Stimulated activated CD4-positive, alpha-beta T cell treated with anti-CD3 and anti-CD28 coated beads, Interleukin-4, amount 100 ng/mL, for 1 hour (primary cell): ENCODE results near the gene VGLL4.
A peak's percentile ranks its signal among the peaks of the same experiment; 100 is the strongest.
"Not testable (repeated sequence)": the region's sequence is repeated elsewhere in the genome, so short reads cannot be mapped to it uniquely, and the experiment has no call there.

Source experiments
- DNase-seq: peaks from one replicate; pipeline ENCODE4 v3.0.0-alpha.2; 2020

The VGLL4 gene, protein sequence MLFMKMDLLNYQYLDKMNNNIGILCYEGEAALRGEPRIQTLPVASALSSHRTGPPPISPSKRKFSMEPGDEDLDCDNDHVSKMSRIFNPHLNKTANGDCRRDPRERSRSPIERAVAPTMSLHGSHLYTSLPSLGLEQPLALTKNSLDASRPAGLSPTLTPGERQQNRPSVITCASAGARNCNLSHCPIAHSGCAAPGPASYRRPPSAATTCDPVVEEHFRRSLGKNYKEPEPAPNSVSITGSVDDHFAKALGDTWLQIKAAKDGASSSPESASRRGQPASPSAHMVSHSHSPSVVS

DNA sequence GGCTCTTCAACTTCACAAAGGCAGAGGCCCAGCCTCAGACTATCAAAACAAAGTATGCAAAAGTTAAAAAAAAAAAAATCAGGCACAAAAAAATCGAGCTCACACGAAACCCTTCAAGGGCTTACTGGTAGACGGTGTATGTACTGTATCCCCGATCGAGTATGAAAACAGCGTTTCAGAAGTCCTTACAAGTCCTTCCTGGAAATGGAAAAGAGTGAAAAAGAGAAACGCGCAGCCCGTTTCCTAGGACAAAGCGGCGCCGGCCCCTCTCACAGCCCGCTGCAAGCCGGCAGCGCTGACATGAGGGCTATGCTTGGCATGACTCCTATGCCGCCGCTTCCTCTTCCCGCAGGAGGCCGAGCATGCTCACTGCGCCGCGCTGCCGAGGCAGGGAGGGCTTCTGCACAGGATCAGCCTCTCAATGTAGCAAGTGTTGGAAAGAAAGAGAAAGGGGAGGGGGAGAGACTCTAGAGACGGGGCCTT lies at the start of gene VGLL4:
Gene VGLL4, minus strand, starts transcription at position 311 of the 483 bp plus-strand sequence. CDS start 397 bp downstream, outside the sequence.
- peak; percentile 75 for DNase-seq

DNA sequence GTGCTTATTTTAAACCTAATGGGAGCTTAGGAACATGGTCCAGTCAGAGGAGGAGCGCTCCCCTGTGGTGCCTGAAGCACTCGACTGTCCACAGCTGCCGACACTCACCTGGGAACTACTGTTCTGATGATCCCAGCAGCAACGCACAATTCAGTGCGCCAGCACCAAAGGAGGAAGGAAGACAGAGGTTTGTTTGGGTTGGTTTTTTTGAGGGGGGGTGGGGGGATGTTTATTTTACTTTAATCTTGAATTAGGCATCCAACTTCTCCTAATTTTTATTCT lies 48.8 kb upstream of the VGLL4 start:
- DNase-seq: no peak

DNA sequence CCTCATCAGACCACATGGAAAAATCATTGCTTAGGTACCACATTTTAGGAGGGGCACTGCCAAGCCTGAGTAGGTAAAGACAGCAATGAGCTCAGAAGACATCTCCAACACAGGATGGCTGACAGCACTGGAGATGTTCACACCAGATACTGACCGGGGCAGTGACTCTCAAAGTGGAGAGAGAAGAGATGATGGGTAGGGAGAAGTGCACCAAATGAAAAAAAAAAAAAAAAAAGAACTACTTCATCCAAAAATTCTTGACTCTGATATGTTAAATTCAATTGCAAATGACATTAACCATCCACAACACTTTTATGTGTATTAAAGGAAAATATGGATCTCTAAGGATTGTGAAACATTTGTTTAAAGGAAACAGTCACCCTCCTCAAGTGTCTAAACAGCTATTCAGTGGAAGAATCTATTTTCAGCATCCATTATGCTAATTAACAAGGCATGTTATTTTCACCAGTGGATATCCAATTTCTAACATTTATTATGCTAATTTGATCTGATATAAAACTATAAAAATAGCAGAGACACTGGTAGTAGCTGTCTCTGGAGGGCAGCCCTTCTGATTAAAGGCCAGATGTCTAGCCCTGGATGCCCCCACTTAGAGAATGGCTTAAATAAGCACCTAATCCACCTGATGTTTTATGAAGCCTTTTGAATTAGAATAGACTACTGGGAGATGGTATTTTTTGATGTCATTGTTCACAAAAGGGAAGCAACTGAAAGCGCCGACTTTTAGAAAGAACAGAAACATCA lies 48.2 kb upstream of the VGLL4 start:
- no peak for DNase-seq

DNA sequence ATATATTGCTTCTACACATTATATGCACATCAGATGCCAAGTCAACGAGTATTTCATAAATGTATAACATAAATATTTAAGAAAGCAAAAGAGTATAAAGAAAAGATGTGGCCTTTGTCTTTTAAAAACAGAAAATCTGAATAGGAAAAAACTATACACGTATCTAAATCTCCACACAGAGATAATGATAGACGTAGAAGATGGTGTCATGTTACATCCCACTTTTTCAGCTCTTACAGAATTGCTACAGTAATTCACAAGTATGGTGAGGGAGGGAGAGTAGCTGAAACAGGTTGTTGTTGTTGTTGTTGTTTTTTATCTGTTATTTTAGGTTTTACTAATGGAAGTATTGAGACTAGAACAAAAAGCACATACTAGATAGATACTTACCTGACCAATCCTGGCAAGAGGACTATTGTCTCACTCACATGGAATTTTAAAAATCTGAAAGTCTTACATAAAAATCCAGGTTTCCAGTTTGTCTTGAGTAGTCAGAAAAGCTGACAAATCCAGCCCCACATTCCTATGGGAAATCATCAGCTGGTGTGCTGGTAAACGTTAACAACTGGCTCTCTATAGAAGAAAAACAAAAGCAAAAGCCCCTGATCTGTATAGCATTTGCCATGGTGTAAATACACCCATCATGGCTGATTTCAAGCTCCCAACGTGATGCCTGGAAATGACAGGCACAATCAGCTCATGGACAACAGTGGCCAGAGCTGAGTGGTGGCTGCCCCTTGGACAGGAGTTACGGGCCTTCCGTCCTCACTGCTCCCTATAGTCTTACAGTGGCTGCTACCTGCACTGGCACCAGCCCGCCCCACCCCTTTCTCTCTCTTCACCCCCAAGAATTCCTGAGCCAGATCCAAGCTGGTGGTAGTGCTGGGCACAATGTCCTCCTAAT lies 47.4 kb upstream of the VGLL4 start:
- DNase-seq: no peak

DNA sequence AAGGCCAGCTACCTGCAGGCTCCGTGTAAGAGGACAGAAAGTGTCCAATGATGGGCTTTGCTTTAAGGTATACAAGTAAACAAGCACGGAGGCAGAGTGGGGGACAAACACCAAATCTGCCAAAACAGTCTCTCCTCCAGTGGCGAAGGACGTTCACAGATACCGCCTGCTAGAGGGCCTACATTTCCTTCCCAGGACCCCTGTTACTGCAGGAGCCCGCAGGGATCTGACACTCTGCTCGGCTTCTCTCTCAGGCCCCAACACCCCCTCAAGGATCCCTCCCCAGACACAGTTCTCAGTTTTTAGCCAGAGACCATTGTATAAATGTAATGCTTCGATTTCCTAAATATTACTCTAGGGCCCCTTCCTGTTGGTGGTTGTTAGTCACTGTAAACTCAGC lies 46.0 kb upstream of the VGLL4 start:
- no peak for DNase-seq

DNA sequence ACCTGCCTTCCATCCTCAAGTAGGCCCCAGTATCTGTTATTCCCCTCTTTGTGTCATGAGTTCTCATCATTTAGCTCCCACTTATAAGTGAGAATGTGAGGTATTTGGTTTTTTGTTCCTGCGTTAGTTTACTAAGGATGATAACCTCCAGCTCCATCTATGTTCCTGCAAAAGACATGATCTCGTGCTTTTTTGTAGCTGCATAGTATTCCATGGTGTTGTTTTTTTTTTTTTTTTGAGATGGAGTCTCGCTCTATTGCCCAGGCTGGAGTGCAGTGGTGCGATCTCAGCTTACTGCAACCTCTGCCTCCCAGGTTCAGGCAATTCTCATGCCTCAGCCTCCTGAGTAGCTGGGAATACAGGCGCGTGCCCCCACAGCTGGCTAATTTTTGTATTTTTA lies 41.3 kb upstream of the VGLL4 start:
- not testable (repeated sequence) for DNase-seq

DNA sequence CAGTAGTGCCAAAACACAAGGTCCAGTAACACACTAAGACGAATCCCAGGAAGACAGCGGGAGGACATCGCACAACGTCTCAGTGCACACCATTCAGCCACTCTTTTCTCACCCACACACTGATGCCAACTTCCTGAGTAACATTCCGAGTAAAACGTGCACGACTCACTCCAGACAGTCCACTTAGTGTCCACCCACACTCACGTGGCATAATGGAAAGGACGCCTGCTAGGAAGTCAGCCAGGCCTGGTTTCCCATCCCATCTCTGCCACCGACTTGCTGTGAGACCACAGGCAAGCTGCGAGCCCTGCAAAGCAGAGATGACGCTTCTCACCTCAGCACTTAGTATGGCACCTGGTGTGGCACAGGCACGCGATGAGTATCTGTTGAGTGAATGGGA lies 36.8 kb upstream of the VGLL4 start:
- no peak for DNase-seq

DNA sequence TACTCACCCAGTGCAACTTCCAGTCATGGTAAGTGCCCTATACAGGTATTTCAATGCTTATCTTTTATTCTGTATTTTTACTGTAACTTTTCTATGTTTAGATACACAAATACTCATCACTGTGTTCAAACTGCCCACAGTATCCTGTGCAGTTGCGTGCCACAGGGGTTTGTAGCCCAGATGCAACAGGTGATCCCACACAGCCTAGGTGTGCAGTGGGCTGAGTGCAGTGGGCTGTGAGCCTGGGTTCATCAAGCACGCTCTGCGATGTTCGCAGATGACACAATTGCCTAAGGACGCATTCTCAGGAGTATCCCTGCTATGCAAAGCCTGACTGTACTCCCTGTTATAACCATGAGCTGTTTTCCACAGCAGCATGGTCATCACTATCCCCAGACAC lies 36.2 kb upstream of the VGLL4 start:
- no peak for DNase-seq

DNA sequence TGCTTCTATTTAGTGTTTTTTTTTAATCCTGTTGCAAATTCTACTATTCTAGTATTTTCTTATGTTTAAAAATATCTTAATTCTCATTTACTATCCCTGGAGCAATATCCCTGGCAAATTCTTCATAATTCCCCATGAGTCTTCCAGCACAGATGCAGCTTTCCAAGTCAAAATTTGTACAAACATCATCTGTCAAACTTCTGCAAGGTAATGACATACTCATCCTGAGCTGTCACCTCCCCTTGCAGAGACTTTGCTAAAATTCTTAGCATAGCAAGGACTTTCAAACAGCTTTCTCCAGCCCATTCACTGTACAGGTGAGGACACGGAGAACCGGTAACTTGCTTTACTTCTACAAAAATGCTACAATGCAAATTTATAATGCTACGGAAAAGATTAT lies 28.6 kb upstream of the VGLL4 start:
- no peak for DNase-seq

DNA sequence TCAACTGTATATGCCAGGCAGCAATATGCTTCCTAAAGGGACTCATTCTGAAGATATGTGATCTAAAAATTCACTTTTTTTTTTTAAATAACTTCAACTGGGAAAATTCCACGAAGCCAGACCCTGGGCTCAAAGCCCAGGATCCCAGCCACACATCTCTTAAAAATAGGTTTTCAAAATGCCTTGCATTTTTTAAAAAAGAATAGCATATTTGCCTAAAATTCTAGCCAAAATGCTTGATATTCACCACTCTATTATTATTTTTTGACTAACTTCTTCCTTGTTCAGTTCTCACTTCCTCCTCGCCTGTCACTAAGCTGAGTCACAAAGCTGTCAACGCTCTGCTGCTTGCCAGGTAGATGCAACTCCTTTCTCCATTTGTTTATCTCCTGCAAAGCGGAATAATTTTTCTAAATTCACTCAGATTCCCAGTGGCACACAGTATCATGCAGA lies 28.0 kb upstream of the VGLL4 start:
- DNase-seq: no peak

DNA sequence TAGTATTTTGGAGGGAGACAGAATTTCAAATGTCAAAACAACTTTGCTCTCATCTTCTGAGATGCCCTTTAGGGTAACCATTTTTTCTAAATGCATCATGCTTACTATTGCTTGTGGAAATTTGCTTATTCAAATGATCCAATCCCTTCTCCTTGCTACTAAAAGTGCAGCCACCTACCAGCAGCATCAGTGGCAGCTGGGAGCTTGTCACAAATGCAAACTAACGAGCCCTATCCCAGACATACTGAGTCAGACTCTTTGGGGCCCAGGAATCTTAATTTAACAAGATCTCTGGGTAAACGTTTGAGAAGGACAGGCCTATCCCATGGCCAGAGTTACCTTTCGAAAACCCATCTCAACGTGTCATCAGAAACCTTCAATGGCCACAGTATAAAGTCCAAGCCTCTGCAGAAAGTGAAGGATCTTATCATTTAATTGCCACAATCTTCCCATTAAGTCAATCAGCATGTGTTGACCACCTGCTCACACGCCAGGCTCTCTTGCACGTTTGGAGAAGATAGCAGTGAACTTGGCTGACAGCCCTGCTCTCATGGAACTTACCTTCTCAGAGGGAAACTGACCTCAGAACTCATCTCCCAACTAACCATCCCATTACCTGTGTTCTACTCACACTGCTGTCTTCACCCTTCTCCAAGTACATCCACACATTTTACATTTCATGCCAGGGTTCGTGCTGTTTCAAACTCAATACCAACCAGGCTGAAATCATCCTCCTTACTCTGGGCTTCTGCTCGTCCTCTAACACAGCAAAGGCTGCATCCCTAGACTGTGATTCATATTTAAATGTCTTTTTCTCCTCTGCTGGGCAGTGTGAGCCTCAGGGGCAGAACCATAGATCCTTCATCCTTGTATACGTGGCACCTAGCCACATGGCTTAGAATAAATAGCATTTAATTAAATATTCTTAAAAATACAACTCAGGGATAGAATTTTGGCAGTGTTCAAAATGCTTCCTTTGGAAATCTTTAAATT lies 24.8 kb upstream of the VGLL4 start:
- DNase-seq: no peak

DNA sequence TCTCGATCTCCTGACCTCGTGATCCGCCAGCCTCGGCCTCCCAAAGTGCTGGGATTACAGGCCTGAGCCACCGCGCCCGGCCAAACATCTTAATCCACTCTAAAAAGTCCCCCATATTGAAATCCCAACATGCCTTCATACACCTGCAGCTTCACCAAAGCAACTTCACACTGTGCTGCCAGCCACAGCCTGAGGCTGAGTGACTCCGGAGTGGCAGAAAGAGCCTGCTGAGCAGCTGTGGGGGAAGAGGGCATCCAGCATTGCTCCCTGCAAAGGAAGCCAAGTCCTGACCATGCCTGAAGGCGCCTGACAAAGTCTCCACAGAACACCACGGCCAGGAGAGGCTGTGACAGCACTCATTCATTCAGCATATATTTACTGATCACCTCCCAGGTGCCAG lies 21.6 kb upstream of the VGLL4 start:
- DNase-seq: no peak

DNA sequence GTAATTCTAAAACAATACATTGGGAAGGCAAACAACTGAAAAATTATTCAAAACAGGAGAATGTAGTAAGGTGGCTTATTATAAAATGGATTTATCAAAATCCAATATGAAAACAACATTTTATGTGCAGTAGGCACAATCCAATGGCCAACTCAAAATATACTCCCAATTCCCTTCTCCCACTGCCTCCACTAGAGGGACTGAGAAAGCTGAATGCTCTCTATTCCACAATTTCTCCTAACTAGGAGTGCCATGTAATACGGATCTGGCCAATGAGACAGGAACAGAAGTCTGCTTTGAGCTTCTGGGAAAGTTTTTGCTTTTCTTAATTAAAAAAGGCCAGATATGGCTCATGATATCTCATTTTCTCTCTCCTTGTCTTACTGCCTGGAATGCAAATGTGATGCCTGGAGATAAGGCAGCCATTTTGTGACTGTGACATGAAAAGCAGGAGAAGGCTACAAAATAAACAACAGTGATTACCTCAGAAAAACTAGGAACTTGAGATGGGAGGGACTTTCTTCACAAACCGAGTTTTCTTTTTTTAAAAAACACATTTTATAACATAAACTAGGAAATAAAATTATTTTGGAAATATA lies 18.8 kb upstream of the VGLL4 start:
- no peak for DNase-seq

DNA sequence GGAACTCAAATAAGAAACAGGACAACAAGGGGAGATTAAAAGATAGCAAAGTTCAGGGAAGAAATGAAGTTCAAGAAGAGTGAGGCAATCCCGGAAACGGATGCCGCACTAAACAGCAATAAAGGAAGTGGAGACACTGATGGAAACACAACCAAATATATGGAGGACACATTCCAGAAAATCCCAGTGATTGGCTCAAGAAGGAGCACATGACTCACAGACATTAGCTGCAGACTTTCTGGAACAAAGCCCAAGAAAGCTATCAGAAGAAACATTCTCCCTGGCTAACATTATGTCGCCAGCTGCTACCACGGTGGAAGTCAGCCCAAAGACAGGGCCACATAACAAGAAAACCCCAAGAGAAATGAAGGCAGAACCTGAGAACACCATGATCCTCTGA lies 18.1 kb upstream of the VGLL4 start:
- no peak for DNase-seq

DNA sequence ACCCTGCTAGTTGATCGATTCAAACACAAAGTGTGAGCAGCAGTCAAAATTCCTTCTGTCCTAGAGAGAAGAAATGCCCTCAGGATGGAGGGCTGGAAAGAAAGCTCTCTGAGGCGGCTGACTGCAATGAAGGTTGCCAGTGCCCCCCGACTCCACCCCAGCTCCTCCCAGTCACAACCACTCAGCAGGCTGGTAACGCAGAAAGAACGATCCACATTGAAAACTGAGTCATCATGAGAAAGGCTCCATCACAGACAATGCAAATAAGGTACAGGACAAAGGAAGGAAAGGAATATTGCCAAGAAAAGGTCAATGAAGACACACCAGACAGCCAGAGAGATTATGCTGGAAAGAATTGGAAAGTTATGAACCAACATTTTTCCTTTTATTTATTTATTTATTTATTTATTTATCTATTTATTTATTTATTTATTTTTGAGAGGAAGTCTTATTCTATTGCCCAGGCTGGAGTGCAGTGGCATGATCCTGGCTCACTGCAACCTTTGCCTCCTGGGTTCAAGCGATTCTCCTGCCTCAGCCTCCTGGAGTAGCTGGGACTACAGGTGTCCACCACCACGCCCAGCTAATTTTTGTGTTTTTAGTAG lies 17.4 kb upstream of the VGLL4 start:
- no peak for DNase-seq

DNA sequence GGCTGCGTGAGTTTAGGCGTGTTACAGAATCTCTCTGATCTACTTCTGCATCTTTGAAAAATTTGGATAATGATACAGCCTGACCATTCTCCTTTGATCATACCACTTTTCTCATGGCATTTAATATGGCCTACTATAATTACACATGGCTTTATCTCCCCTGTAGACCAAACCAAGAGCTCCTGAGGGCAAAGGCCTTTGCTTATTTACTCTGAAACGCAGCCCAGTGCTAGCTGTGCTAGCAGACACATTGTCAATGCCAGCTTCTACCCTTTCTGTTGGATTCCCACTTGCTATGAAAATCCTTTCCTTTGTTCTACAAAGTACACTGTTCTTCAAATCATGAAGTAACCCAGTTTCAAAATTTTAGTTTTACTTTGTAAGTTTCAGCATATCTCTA lies 16.5 kb upstream of the VGLL4 start:
- no peak for DNase-seq

DNA sequence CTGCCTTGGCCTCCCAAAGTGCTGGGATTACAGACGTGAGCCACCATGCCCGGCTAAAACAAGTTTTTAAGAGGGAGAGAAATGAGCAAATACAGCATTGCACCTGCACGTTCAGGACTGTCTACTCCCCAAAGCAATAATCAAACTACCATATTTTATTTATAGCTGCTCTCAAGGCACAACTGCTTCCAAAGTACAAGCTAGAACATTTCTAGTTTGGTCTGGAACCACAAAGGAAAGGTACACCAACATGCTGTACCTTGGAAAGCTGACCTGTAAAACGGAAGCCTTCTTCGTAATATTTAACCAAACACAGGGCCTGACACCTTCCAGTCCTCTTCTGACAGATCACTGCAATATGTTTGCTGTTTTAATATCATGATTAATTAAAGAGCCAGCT lies 14.5 kb upstream of the VGLL4 start:
- DNase-seq: no peak

DNA sequence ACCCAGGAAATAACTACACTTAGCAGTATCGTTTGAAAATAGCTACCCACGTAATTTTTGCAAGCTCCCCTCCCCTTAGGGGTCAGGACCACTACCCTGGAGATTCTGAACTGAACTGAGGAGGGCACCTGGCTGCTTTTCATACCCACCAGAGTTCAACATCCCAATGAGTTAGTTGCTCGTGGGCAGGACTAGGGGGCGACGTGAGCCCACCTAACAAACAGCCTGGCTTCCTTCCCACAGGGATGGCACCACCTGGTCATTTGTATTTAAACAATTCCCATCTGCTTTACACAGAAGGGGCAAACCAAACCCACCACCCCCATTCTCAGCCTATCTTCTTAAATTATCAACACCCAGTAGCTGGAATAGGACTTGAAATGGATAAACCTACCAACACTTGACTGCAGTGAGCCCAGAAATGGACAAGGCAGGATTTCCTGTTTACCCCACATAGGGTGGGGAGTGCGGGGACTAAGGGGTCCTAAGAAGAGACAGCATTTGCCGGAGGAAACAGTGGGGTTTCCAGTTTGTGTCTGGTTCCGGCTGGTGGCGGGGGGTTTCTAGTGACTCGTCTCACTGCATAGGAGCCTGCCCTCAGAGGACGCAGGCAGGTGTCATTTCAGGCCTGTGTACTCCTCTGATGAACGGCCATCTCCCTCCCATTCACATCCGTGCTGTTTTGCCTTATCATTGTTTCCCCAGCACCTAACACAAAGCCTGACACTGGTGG lies 11.6 kb upstream of the VGLL4 start:
- no peak for DNase-seq

DNA sequence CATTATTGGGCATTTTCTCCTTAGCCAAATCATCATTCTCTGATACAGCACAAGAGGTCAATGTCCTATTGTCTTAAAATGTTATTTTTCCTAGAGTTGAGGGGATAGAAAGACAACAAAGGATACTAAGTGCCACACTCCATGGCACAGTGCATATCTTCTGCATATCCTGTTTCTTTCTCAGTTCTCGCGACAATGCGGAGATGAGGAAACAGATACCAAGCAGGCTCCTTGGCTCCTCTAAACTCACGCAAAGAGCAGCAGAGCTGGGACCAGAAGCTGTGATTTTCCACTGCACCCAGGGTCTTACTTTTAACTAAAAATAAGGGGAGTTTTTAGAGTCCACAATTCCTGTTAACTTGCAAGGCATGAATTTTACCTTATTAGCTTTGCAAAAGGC lies 10.5 kb upstream of the VGLL4 start:
- no peak for DNase-seq

DNA sequence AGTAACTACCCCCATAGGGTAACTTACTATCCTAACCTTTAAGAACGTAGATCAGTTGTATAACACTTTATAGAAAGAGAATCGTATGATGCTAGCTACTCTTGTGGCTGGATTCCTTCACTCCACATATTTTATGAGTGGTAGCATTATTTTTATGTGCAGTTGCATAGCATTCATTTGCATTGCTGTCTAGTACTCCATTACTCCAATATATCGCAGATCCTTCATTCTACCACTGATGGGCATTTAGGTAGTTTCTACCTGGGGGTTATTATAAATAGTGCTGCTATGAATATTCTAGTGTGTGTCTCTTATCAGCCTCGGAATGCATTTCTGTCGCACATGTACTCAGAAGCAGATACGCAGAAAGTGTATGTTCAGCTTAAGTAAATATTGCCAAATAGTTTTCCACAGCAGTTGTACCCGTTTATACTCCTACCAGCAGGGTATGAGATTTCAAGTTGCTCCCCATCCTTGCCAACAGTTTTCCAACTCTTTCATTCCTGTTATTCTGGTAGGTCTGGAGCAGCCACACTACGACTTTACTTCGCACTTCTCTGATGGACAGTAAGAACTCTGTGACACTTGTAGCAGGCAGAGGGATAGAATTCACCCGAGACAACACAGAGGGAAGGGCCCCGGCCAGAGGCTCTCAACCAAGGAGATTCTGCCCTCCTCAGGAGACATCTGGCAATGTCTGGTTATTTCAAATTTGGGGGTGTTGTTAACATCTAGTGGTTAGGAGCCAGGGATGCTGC lies 9.8 kb upstream of the VGLL4 start:
- no peak for DNase-seq
